NT2/D1 (cell line): ENCODE measurements around the gene NELL2.

Experiments used
- SUZ12 ChIP-seq: IDR thresholded peaks from 2 replicates; pipeline ENCODE4 v1.6.1; 2011; ENCODE audit not compliant: insufficient read length, insufficient read depth; ENCODE audit errors: extremely low read depth
- YY1 ChIP-seq: IDR thresholded peaks from 2 replicates; pipeline ENCODE4 v1.6.1; 2011; ENCODE audit not compliant: insufficient read length, insufficient read depth
- ZNF274 ChIP-seq: IDR thresholded peaks from 2 replicates; pipeline ENCODE4 v1.6.1; 2011; ENCODE audit warnings: mild to moderate bottlenecking, low read depth, low read length

GRCh38 chr12:44521702-44522101, 354.4 kb downstream of the NELL2 start:
- no peak for TF ChIP-seq SUZ12
- no peak for TF ChIP-seq ZNF274
- TF ChIP-seq YY1, result no peak
